ENCODE results near the gene ITPR2. TPM values are rescaled to one million over a fixed set of nuclear protein-coding genes. Genes with fewer than 3 reads are reported as not detected.

Gene ITPR2
- total RNA-seq, 1 donor, result 77.7 TPM

DNA sequence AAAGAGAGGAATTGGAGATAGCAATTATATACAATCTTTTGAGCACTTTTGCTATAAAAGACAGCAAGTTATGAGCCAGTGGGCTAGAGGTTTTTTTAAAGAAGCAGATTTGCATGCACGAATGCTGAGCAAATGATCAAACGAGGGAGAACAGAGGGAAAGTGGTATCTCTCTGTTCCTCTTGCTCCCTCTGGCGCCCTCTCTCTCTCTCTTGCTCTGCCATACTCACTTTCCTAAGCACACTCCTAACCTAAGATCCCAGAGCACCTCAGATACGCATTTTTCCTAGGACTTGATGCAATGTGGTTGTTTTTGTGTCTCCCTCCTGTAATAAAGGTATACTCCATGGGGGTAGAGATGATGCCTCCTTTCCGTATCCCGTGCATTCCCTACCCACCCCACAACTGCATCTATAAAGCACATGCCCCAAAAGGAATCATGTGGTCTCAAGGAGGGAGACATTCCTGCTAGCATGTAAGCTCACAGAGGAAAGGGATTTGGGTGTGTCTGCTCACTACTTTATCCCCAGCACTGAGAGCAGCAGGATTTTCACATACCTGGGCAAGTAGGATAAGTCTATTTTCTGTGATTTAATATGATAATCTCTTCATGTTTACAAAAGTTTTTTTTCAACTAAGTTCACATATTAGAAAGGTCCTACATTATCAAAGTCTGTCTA lies 367.4 kb downstream of the ITPR2 start:
- no peak overlapping the region for H3K4me3 ChIP-seq (ENCODE audit: low read depth, low read length)
- no peak for DNase-seq (ENCODE audit: low read depth)
- no peak for TF ChIP-seq CTCF (IDR thresholded peaks at IDR 0.05; ENCODE audit: insufficient read depth, low read depth, low read length)

- TF ChIP-seq CTCF (IDR thresholded peaks at IDR 0.05; ENCODE audit: insufficient read depth, low read depth, low read length), result no peak
- no peak for DNase-seq (ENCODE audit: low read depth)
- no peak overlapping the region for H3K4me3 ChIP-seq (ENCODE audit: low read depth, low read length)
These were observed 371.2 kb downstream of the ITPR2 start for GRCh38 chr12:26461776-26462175.

DNA sequence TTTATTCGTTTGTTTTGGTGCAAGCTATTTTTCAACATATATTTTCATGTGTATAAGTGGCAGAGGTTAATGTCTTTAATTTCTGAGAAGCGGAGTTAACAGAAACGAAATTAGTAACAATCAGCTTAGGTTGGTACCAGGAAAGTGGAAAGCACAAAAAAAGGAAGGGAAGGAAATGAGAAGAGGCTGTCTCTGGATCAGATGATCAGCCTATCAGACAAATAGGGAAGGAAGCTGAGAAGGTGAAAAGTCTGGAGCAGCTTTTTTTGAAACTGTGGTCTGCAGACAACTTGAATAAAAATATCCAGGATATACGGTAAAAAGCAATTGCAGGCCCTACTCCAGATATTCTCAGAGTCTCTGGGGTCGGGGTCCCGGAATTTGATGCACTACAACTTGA lies 372.6 kb downstream of the ITPR2 start:
- no peak overlapping the region for H3K4me3 ChIP-seq (ENCODE audit: low read depth, low read length)
- TF ChIP-seq CTCF (IDR thresholded peaks at IDR 0.05; ENCODE audit: insufficient read depth, low read depth, low read length), result no peak
- no peak for DNase-seq (ENCODE audit: low read depth)

- TF ChIP-seq CTCF (IDR thresholded peaks at IDR 0.05; ENCODE audit: insufficient read depth, low read depth, low read length), result no peak
- H3K4me3 ChIP-seq (ENCODE audit: low read depth, low read length), result no peak overlapping the region
- DNase-seq (ENCODE audit: low read depth), result no peak
These were observed 376.9 kb downstream of the ITPR2 start for GRCh38 chr12:26455936-26456574.

DNA sequence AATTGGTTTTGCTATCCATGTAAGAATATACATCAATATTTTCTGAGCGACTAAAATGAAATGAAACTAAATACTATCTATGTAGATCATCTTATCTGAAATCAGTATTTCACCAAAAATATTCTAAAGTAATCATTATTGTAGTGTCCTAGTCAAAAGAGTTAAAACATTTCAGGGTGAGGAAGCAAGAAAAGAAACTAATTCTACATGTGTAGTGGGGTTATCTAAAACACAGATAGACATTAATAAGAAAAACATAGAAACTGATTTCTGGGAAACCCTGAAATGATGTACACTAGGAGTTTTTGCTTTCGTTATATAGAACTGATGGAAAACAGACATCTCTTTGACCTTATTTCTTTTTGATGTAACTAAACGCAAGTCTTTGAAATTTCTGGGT lies 379.7 kb downstream of the ITPR2 start:
- no peak for TF ChIP-seq CTCF (IDR thresholded peaks at IDR 0.05; ENCODE audit: insufficient read depth, low read depth, low read length)

GRCh38 chr12:26452511-26452910 lies 380.5 kb downstream of the ITPR2 start:
- TF ChIP-seq CTCF (IDR thresholded peaks at IDR 0.05; ENCODE audit: insufficient read depth, low read depth, low read length), result no peak
- no peak for DNase-seq (ENCODE audit: low read depth)
- H3K4me3 ChIP-seq (ENCODE audit: low read depth, low read length), result no peak overlapping the region

More for the DNA sequence above, 379.7 kb downstream of the ITPR2 start:
- no peak for DNase-seq (ENCODE audit: low read depth)
- no peak overlapping the region for H3K4me3 ChIP-seq (ENCODE audit: low read depth, low read length)

All from fibroblast of villous mesenchyme (primary cell).